GM18520 (cell line): ENCODE data around the gene TSR1.
"Not testable (repeated sequence)": the region's sequence is repeated elsewhere in the genome, so short reads cannot be mapped to it uniquely, and the experiment has no call there.

Experiments used
- ATAC-seq: cut with Tn5 transposase; IDR thresholded peaks from one replicate; pipeline ENCODE4 v1.9.1; 2021; ENCODE audit not compliant: unreplicated experiment

TSR1 gene

GRCh38 chr17:2338315-2338657 is 2.0 kb upstream of the TSR1 start:
- ATAC-seq = no peak

GRCh38 chr17:2337544-2338314 is 1.5 kb upstream of the TSR1 start:
- no peak for ATAC-seq

- no peak for ATAC-seq
Observed at GRCh38 chr17:2336852-2337543, 741 bp upstream of the TSR1 start, which contains the start of gene SGSM2. Gene SGSM2, plus strand, starts transcription at chr17:2337501. Its CDS starts 188 bp downstream, at chr17:2337689.

GRCh38 chr17:2335726-2336214 is 487 bp downstream of the TSR1 start:
- no peak for ATAC-seq

GRCh38 chr17:2331303-2331702 is 5.0 kb downstream of the TSR1 start:
- no peak for ATAC-seq

- no peak for ATAC-seq
Observed at GRCh38 chr17:2323629-2324314, 12.5 kb downstream of the TSR1 start.

- ATAC-seq = no peak
Observed at GRCh38 chr17:2321399-2321798, 14.9 kb downstream of the TSR1 start.

GRCh38 chr17:2319051-2319450 is 17.2 kb downstream of the TSR1 start:
- no peak for ATAC-seq

- no peak for ATAC-seq
Observed at GRCh38 chr17:2317796-2318195, 18.5 kb downstream of the TSR1 start.

GRCh38 chr17:2316916-2317205 is 19.4 kb downstream of the TSR1 start:
- not testable (repeated sequence) for ATAC-seq

GRCh38 chr17:2312736-2313135 is 23.5 kb downstream of the TSR1 start:
- ATAC-seq = no peak

GRCh38 chr17:2309338-2310154 is 26.7 kb downstream of the TSR1 start:
- ATAC-seq = no peak

GRCh38 chr17:2304931-2305330 is 31.3 kb downstream of the TSR1 start:
- ATAC-seq = no peak

- peak; percentile 72 for ATAC-seq
Observed at GRCh38 chr17:2303204-2304188, 32.8 kb downstream of the TSR1 start, which contains the start of the genes SMG6 and SRR. Gene SMG6, minus strand, starts transcription at chr17:2303785. Its CDS starts 65 bp downstream, at chr17:2303720. Gene SRR, plus strand, starts transcription at chr17:2303950. Its CDS starts 11,611 bp downstream, at chr17:2315561.

GRCh38 chr17:2302778-2303203 is 33.5 kb downstream of the TSR1 start:
- no peak for ATAC-seq

GRCh38 chr17:2299756-2300155 is 36.5 kb downstream of the TSR1 start:
- no peak for ATAC-seq

GRCh38 chr17:2299136-2299535 is 37.1 kb downstream of the TSR1 start:
- ATAC-seq = no peak

GRCh38 chr17:2297023-2297422 is 39.2 kb downstream of the TSR1 start:
- no peak for ATAC-seq

GRCh38 chr17:2295575-2295974 is 40.7 kb downstream of the TSR1 start:
- ATAC-seq = no peak

- no peak for ATAC-seq
Observed at GRCh38 chr17:2292100-2292499, 44.2 kb downstream of the TSR1 start.
